ENCODE measurements around the gene SCGB1C1. TPM values are rescaled to one million over a fixed set of nuclear protein-coding genes. Genes with fewer than 3 reads are reported as not detected.

Gene SCGB1C1
- total and polyA plus RNA-seq, 9 of the 15 experiments (the other 6 are each of a cell fraction or from before 2014, with no cell fraction given), result not detected

DNA sequence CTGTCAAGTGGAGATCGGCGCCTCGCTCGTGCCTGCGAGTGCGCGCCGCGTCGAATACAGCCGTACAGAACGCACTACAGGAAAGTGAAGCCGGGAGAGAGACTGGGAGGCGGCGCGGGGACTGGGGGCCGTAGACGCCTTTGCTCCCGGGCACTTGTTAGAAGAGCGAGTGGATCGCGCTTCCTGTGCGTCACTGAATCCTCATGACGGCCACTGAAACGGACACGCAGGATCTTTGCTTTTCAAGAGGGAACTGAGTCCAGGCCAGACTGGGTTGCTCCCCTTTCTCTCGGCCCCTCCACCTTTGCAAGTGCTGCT lies 14.9 kb downstream of the SCGB1C1 start (continued):
- no peak for TF ChIP-seq PRPF4 (IDR thresholded peaks at IDR 0.05; ENCODE audit: insufficient read depth, low read depth, low read length, poor library complexity, severe bottlenecking)
- peak; percentile 6 for TF ChIP-seq SUPT5H (IDR thresholded peaks at IDR 0.05)
- no peak for TF ChIP-seq ZNF146 (CRISPR knock-in tag; IDR thresholded peaks at IDR 0.05; ENCODE audit: unreplicated experiment)
- TF ChIP-seq TEAD1 (CRISPR knock-in tag; IDR thresholded peaks at IDR 0.05), result no peak
- no peak for TF ChIP-seq SMARCB1 (IDR thresholded peaks at IDR 0.05; ENCODE audit: insufficient read length, low read depth)
- no peak for TF ChIP-seq NR2C2 (CRISPR knock-in tag; IDR thresholded peaks at IDR 0.05)
- no peak for TF ChIP-seq NR2C2 (tag; IDR thresholded peaks at IDR 0.05)
- TF ChIP-seq TOE1 (IDR thresholded peaks at IDR 0.05; ENCODE audit: borderline replicate concordance), result no peak; the same call in 1 of the 2 replicates
- no peak for TF ChIP-seq TOE1 (CRISPR knock-in tag; IDR thresholded peaks at IDR 0.05; ENCODE audit: borderline replicate concordance, low read depth)
- TF ChIP-seq TAF9B (IDR thresholded peaks at IDR 0.05; ENCODE audit: partially characterized antibody), result no peak
- TF ChIP-seq ZNF584 (CRISPR knock-in tag; IDR thresholded peaks at IDR 0.05; ENCODE audit: low read depth), result no peak
- TF ChIP-seq, protein P1, sequence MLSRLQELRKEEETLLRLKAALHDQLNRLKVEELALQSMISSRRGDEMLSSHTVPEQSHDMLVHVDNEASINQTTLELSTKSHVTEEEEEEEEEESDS (CRISPR knock-in tag; IDR thresholded peaks at IDR 0.05), result no peak
- no peak for TF ChIP-seq ARID2 (IDR thresholded peaks at IDR 0.05)
- TF ChIP-seq, protein P2, sequence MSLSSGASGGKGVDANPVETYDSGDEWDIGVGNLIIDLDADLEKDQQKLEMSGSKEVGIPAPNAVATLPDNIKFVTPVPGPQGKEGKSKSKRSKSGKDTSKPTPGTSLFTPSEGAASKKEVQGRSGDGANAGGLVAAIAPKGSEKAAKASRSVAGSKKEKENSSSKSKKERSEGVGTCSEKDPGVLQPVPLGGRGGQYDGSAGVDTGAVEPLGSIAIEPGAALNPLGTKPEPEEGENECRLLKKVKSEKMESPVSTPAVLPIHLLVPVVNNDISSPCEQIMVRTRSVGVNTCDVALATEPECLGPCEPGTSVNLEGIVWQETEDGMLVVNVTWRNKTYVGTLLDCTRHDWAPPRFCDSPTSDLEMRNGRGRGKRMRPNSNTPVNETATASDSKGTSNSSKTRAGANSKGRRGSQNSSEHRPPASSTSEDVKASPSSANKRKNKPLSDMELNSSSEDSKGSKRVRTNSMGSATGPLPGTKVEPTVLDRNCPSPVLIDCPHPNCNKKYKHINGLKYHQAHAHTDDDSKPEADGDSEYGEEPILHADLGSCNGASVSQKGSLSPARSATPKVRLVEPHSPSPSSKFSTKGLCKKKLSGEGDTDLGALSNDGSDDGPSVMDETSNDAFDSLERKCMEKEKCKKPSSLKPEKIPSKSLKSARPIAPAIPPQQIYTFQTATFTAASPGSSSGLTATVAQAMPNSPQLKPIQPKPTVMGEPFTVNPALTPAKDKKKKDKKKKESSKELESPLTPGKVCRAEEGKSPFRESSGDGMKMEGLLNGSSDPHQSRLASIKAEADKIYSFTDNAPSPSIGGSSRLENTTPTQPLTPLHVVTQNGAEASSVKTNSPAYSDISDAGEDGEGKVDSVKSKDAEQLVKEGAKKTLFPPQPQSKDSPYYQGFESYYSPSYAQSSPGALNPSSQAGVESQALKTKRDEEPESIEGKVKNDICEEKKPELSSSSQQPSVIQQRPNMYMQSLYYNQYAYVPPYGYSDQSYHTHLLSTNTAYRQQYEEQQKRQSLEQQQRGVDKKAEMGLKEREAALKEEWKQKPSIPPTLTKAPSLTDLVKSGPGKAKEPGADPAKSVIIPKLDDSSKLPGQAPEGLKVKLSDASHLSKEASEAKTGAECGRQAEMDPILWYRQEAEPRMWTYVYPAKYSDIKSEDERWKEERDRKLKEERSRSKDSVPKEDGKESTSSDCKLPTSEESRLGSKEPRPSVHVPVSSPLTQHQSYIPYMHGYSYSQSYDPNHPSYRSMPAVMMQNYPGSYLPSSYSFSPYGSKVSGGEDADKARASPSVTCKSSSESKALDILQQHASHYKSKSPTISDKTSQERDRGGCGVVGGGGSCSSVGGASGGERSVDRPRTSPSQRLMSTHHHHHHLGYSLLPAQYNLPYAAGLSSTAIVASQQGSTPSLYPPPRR (CRISPR knock-in tag; IDR thresholded peaks at IDR 0.05; ENCODE audit: borderline replicate concordance), result 0 out of 2 replicates have a peak, but pooled peaks have one; percentile 9
- TF ChIP-seq ZNF764 (CRISPR knock-in tag; IDR thresholded peaks at IDR 0.05; ENCODE audit: low read depth), result no peak
- TF ChIP-seq, protein P3, sequence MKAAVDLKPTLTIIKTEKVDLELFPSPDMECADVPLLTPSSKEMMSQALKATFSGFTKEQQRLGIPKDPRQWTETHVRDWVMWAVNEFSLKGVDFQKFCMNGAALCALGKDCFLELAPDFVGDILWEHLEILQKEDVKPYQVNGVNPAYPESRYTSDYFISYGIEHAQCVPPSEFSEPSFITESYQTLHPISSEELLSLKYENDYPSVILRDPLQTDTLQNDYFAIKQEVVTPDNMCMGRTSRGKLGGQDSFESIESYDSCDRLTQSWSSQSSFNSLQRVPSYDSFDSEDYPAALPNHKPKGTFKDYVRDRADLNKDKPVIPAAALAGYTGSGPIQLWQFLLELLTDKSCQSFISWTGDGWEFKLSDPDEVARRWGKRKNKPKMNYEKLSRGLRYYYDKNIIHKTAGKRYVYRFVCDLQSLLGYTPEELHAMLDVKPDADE (conservative IDR thresholded peaks at IDR 0.05; ENCODE audit: control insufficient read depth, low read depth, low read length), result 0 out of 2 replicates have a peak, but pooled peaks have one; percentile 41
- no peak for TF ChIP-seq ZNF133 (CRISPR knock-in tag; IDR thresholded peaks at IDR 0.05)
- TF ChIP-seq, protein P4, sequence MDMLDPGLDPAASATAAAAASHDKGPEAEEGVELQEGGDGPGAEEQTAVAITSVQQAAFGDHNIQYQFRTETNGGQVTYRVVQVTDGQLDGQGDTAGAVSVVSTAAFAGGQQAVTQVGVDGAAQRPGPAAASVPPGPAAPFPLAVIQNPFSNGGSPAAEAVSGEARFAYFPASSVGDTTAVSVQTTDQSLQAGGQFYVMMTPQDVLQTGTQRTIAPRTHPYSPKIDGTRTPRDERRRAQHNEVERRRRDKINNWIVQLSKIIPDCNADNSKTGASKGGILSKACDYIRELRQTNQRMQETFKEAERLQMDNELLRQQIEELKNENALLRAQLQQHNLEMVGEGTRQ (CRISPR knock-in tag; IDR thresholded peaks at IDR 0.05), result no peak
- TF ChIP-seq ZNF431 (CRISPR knock-in tag; IDR thresholded peaks at IDR 0.05), result no peak
- TF ChIP-seq NCOA6 (IDR thresholded peaks at IDR 0.05), result no peak
- no peak for TF ChIP-seq ZNF143 (CRISPR knock-in tag; IDR thresholded peaks at IDR 0.05)
- TF ChIP-seq CREB1 (IDR thresholded peaks at IDR 0.05), result no peak; the same call in 1 of the 2 replicates
- TF ChIP-seq CREB1 (CRISPR knock-in tag; IDR thresholded peaks at IDR 0.05), result peak; percentile 22; the same call in 1 of the 2 replicates
- TF ChIP-seq PTRF (tag; IDR thresholded peaks at IDR 0.05), result no peak
- no peak for TF ChIP-seq ZBTB17 (CRISPR knock-in tag; IDR thresholded peaks at IDR 0.05)

Data from K562 (cell line).